Activated naive CD8-positive, alpha-beta T cell treated with anti-CD3 and anti-CD28 coated beads for 36 hours (primary cell): ENCODE data around the gene SCAP. TPM values are rescaled to one million over a fixed set of nuclear protein-coding genes. Genes with fewer than 3 reads are reported as not detected.

Experiments used
- DNase-seq: peaks from one replicate; pipeline ENCODE4 v3.0.0; 2021
- H3K27ac Mint-ChIP-seq: one replicate; pipeline ENCODE4 v1.8.0; 2022; ENCODE audit warnings: mild to moderate bottlenecking, moderate library complexity, mixed read lengths
- H3K27me3 Mint-ChIP-seq: one replicate; pipeline ENCODE4 v1.8.0; 2022; ENCODE audit warnings: mild to moderate bottlenecking, mixed read lengths
- H3K36me3 Mint-ChIP-seq: one replicate; pipeline ENCODE4 v1.8.0; 2021; ENCODE audit warnings: mild to moderate bottlenecking, mixed read lengths
- H3K4me1 Mint-ChIP-seq: one replicate; pipeline ENCODE4 v1.8.0; 2021; ENCODE audit warnings: mixed read lengths
- H3K4me3 Mint-ChIP-seq: one replicate; pipeline ENCODE4 v1.8.0; 2022; ENCODE audit warnings: mild to moderate bottlenecking, moderate library complexity, mixed read lengths
- H3K9me3 Mint-ChIP-seq: one replicate; pipeline ENCODE4 v1.8.0; 2022; ENCODE audit warnings: mixed read lengths
- total RNA-seq, 2 experiments: library from RNA; stranded (reverse); gene quantifications; one replicate each; pipeline ENCODE4 v1.2.3, GENCODE V29; 2021

The SCAP gene
- total RNA-seq, 2 experiments from 2014 or later = 58.3 to 58.4 TPM

- no peak overlapping the region for H3K4me3 Mint-ChIP-seq
- H3K27ac Mint-ChIP-seq = no peak overlapping the region
- peaks cover 7% of the 10 kb centered on the region for H3K36me3 Mint-ChIP-seq
Observed at GRCh38 chr3:47407896-47408838, 67.6 kb downstream of the SCAP start.

DNA sequence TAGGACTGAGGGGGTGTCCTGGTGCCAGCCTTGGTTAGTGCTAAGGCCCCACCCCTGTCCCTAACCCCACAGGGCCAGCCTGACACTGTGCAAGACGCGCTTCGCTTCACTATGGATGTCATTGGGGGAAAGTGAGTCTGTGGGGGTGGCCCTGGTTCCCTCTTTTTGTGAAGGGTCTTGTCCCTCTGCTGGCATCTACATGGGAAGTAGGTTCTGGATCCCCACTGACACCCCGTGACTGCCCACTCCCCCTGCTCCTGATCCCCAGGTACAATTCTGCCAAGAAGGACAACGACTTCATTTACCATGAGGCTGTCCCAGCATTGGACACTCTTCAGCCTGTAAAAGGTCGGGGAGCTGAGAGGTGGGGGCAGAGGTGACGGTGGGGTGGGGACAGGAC lies 68.5 kb downstream of the SCAP start:
- Mint-ChIP-seq H3K27me3 (no peaks in the 10 kb centered on the region), H3K4me1 (no peaks in the 10 kb centered on the region), H3K9me3 (no peaks in the 10 kb centered on the region), H3K36me3 (peaks cover 7% of the 10 kb centered on the region), H3K27ac (no peak overlapping the region), H3K4me3 (no peak overlapping the region)
- DNase-seq = no peak

More at GRCh38 chr3:47407896-47408838, 67.6 kb downstream of the SCAP start:
- Mint-ChIP-seq H3K4me1 (no peaks in the 10 kb centered on the region), H3K9me3 (no peaks in the 10 kb centered on the region), H3K27me3 (no peaks in the 10 kb centered on the region)
- no peak for DNase-seq

DNA sequence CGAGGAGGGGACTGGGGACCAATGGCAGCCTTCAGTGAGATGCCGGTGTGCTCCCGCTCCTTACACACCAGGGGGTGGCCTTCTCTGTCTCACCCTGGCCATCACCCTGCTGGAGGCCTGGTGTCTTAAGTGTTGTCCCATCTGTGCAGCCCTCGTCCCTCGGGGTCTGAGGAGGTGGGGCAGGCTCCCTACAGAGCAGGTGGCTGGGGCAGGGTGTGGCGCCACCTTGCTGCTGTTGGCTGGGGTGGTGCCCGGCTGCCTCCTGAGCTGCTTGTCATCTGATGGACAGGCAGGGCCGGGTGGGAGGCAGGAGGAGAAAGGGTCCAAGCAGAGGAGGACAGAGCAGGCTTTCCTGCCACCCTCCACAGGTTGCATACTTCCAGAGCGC lies 69.0 kb downstream of the SCAP start:
- H3K27me3 Mint-ChIP-seq = no peaks in the 10 kb centered on the region
- no peaks in the 10 kb centered on the region for H3K9me3 Mint-ChIP-seq
- DNase-seq = no peak
- no peaks in the 10 kb centered on the region for H3K4me1 Mint-ChIP-seq
- no peak overlapping the region for H3K4me3 Mint-ChIP-seq
- peak overlapping the region; percentile 42 for H3K27ac Mint-ChIP-seq
- peaks cover 7% of the 10 kb centered on the region for H3K36me3 Mint-ChIP-seq

DNA sequence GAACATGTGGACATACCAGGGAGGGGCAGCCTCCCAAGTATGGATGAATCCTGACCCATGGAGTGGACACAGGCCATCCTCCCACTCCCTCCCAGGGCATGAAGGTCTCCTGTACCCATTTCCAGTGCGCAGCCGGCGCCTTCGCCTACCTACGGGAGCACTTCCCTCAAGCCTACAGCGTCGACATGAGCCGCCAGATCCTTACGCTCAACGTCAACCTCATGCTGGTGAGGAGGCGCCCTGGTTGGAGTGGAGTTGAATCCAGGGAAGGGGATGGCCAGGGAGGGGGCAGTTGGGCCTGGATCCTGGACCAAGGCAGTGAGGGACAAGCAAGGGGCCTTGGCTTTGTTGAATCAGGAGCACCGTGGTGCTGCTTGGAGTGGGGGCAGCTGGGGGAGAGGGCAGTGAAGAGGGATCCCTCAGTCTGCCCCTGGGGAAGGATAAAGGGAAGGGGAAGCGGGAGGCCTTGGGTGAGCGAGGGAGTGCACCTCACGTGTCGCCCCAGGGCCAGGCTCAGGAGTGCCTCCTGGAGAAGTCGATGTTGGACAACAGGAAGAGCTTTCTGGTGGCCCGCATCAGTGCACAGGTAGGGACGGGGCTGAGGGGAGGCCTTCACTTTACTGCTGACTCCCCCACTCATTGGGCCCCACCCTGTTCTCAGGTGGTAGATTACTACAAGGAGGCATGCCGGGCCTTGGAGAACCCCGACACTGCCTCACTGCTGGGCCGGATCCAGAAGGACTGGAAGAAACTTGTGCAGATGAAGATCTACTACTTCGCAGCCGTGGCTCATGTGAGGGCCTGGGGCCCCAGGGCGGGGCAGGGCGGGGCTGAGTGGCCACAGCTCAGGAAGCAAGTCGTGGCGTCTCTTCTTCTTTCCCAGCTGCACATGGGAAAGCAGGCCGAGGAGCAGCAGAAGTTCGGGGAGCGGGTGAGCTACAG lies 69.7 kb downstream of the SCAP start:
- no peaks in the 10 kb centered on the region for H3K27me3 Mint-ChIP-seq
- DNase-seq = no peak
- H3K27ac Mint-ChIP-seq = no peak overlapping the region
- H3K4me3 Mint-ChIP-seq = no peak overlapping the region
- no peaks in the 10 kb centered on the region for H3K9me3 Mint-ChIP-seq
- no peaks in the 10 kb centered on the region for H3K4me1 Mint-ChIP-seq
- peaks cover 5% of the 10 kb centered on the region for H3K36me3 Mint-ChIP-seq

DNA sequence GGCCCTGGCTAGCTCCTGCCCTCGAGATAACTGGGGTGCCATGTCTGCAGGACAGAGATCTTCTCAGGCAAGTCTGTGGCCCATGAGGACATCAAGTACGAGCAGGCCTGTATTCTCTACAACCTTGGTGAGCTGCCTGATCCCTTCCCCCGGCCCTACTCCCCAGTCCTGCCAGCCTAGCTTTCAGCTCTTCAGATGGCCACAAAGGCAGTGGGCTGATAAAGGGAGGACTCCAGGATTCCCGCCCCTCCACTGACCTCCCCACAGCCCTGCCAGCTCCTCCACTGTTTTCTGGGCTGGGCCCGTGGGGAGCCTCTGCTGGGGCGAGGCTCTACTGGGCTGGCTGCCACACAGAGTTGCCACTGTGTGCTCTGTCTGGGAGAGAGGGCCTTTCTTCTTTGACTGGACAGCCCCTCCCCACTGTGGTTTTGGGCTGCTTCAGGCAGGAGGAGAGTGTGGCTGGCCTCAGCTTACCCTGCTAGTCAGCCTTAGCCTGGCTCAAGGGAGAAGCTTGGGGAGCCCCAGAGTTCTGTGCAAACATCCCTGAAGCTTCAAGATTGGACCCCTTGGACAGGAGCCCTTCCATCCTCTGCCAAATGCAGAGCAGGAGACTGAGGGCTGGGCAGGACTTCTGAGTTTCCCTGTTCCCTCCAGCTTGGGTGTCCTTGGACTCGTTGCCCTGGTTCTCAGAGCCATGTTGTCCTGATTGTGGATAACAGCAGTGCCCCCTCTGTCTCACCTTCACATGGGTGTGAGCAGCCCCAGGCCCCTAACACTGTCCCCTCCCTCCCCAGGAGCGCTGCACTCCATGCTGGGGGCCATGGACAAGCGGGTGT lies 70.6 kb downstream of the SCAP start:
- DNase-seq = no peak
- peaks cover 5% of the 10 kb centered on the region for H3K36me3 Mint-ChIP-seq
- H3K27me3 Mint-ChIP-seq = no peaks in the 10 kb centered on the region
- H3K4me1 Mint-ChIP-seq = no peaks in the 10 kb centered on the region
- no peak overlapping the region for H3K4me3 Mint-ChIP-seq
- peak overlapping the region; percentile 29 for H3K27ac Mint-ChIP-seq
- H3K9me3 Mint-ChIP-seq = no peaks in the 10 kb centered on the region

- Mint-ChIP-seq H3K27me3 (no peaks in the 10 kb centered on the region), H3K4me3 (no peak overlapping the region), H3K27ac (no peak overlapping the region), H3K9me3 (no peaks in the 10 kb centered on the region), H3K36me3 (peaks cover 5% of the 10 kb centered on the region), H3K4me1 (no peaks in the 10 kb centered on the region)
- DNase-seq = no peak
Observed at GRCh38 chr3:47404431-47404876, 71.3 kb downstream of the SCAP start.

DNA sequence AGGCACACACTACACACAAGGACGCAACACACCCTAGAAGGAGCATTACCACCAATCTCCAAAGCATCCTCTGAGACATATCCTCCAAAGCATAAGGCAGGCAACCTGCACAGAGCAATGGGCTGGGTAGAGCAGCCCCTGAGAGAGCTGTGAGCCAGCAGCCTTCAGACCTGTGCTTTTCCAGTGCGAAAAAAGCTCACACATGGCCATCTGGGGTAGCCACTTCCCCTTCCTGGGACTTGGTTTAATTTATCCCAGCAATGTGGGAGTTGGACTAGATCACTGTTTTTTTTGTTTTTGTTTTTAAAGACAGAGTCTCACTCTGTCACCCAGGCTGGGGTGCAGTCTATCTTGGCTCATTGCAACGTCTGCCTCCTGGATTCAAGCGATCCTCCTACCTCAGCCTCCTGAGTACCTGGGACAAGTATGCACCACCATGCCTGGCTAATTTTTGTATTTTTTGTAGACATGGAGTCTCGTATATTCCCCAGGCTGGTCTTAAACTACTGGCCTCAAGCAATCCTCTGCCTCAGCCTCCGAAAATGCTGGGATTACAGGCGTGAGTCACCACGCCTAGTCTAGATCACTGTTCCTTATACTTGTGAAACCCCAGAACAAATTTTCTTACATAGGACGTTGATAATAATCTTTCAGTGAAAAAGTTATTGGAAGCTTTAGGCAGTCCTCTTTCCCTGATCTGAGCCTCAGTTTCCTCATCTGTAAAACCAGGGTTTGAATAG lies 76.0 kb downstream of the SCAP start:
- H3K4me1 Mint-ChIP-seq = peaks cover 18% of the 10 kb centered on the region
- no peaks in the 10 kb centered on the region for H3K27me3 Mint-ChIP-seq
- no peak overlapping the region for H3K27ac Mint-ChIP-seq
- no peaks in the 10 kb centered on the region for H3K9me3 Mint-ChIP-seq
- no peak for DNase-seq
- H3K36me3 Mint-ChIP-seq = peaks cover 6% of the 10 kb centered on the region
- no peak overlapping the region for H3K4me3 Mint-ChIP-seq

GRCh38 chr3:47399016-47399415 lies 76.7 kb downstream of the SCAP start:
- Mint-ChIP-seq H3K36me3 (peaks cover 6% of the 10 kb centered on the region), H3K4me1 (peaks cover 24% of the 10 kb centered on the region), H3K27ac (no peak overlapping the region), H3K4me3 (no peak overlapping the region), H3K9me3 (no peaks in the 10 kb centered on the region), H3K27me3 (no peaks in the 10 kb centered on the region)
- no peak for DNase-seq

GRCh38 chr3:47398228-47398627 lies 77.5 kb downstream of the SCAP start:
- peaks cover 25% of the 10 kb centered on the region for H3K4me1 Mint-ChIP-seq
- H3K27me3 Mint-ChIP-seq = no peaks in the 10 kb centered on the region
- no peak overlapping the region for H3K4me3 Mint-ChIP-seq
- H3K27ac Mint-ChIP-seq = no peak overlapping the region
- H3K36me3 Mint-ChIP-seq = peaks cover 6% of the 10 kb centered on the region
- no peaks in the 10 kb centered on the region for H3K9me3 Mint-ChIP-seq
- no peak for DNase-seq

DNA sequence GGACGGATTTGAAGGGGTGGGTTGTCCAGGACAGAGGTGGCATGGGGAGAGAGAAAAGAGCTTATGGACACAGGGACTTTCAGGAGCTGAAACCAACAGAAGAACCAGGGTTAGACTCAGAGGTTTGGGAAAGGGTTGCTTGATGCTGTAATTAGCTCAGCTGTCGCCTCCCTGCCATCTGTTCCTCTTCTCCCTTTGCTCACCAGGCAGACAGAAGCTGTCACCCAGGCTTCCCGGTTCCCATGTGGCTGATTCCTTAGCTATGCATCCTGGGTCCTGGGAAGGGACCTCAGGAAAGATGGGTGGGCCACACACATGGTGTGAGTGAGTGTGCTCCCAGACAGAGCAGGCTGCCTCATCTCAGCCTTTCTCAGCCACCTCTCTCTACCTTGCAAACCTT lies 80.9 kb downstream of the SCAP start:
- H3K9me3 Mint-ChIP-seq = no peaks in the 10 kb centered on the region
- DNase-seq = no peak
- H3K27ac Mint-ChIP-seq = no peak overlapping the region
- H3K4me3 Mint-ChIP-seq = no peak overlapping the region
- peaks cover 6% of the 10 kb centered on the region for H3K36me3 Mint-ChIP-seq
- H3K27me3 Mint-ChIP-seq = no peaks in the 10 kb centered on the region
- peaks cover 33% of the 10 kb centered on the region for H3K4me1 Mint-ChIP-seq

GRCh38 chr3:47394140-47394870 lies 81.4 kb downstream of the SCAP start:
- H3K4me1 Mint-ChIP-seq = peaks cover 33% of the 10 kb centered on the region
- H3K27ac Mint-ChIP-seq = no peak overlapping the region
- no peak for DNase-seq
- no peaks in the 10 kb centered on the region for H3K9me3 Mint-ChIP-seq
- no peak overlapping the region for H3K4me3 Mint-ChIP-seq
- H3K36me3 Mint-ChIP-seq = peaks cover 5% of the 10 kb centered on the region
- H3K27me3 Mint-ChIP-seq = no peaks in the 10 kb centered on the region

DNA sequence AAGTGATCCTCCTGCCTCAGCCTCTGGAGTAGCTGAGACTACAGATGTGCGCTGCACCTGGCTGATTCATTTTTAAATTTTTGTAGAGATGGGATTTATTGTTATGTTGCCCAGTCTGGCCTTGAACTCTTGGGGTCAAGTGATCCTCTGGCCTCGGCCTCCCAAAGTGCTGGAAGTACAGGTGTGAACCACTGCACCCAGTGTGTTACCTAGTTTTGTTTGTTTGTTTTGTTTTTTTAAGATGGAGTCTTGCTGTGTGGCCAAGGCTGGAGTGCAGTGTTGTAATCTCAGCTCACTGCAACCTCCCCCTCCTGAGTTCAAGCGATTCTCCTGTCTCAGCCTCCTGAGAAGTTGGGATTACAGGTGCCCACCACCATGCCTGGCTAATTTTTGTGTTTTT lies 82.8 kb downstream of the SCAP start:
- Mint-ChIP-seq H3K4me3 (no peak overlapping the region), H3K36me3 (peaks cover 11% of the 10 kb centered on the region), H3K4me1 (peaks cover 33% of the 10 kb centered on the region), H3K27ac (no peak overlapping the region), H3K27me3 (no peaks in the 10 kb centered on the region), H3K9me3 (no peaks in the 10 kb centered on the region)
- no peak for DNase-seq

DNA sequence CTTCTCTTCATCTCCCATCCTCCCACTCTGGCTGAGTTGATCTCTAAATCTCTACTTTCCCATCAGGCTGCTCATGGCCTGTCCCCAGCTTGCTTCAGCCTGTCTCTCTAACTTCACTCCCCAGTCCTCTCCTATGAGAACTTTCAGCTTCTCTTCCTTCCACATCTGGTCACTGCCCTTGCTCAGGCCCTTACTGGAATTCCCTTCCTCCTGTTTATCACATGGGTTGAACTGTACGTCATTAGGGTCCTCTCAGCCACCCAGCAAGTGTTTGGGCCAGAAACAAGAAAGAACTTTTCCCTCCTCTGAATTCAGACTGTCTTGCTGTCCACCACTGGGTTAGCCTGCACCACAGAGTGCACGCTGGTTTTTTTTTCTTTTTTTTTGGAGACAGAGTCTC lies 89.9 kb downstream of the SCAP start:
- Mint-ChIP-seq H3K4me3 (no peak overlapping the region), H3K27me3 (no peaks in the 10 kb centered on the region), H3K9me3 (no peaks in the 10 kb centered on the region), H3K4me1 (peaks cover 31% of the 10 kb centered on the region), H3K36me3 (peaks cover 19% of the 10 kb centered on the region), H3K27ac (no peak overlapping the region)
- DNase-seq = no peak
